Naive thymus-derived CD8-positive, alpha-beta T cell (primary cell): ENCODE measurements around the gene ST8SIA2. TPM values are rescaled to one million over a fixed set of nuclear protein-coding genes. Genes with fewer than 3 reads are reported as not detected.

Experiments used
- ATAC-seq, 2 donors: fragments of 150-1000 bp; cut with Tn5 transposase in 1 of 2; sonication (Bioruptor Pico), chemical (Tn5 transposase) in 1 of 2; 1 replicate in 1 of 2; 2 replicates in 1 of 2; pipeline ENCODE4 v1.10.0; 2021; ENCODE audit warnings: mild to moderate bottlenecking in 2 of 2, moderate library complexity in 2 of 2
- POLR2A ChIA-PET: fragments of 350-600 bp; sonication (Branson Sonifier 250); formaldehyde crosslinking; loops from one replicate; lab custom pipeline; 2021; ENCODE audit warnings: antibody characterized with exemption; lab: Charles Lee
- DNase-seq, 10 donors: peaks; one replicate each; pipeline versions ENCODE4 v3.0.0 to v3.0.0-alpha.2; 2020 to 2022
- H3K27ac Mint-ChIP-seq, 10 donors: one replicate each; pipeline ENCODE4 v1.8.0; 2020 to 2022; ENCODE audit warnings: mild to moderate bottlenecking in 10 of 10, mixed read lengths in 10 of 10, moderate library complexity in 4 of 10, inconsistent platforms in 1 of 10
- H3K27me3 Mint-ChIP-seq, 5 donors: one replicate each; pipeline ENCODE4 v1.8.0; 2021 to 2022; ENCODE audit warnings: mixed read lengths in 5 of 5
- H3K36me3 Mint-ChIP-seq, 3 donors: one replicate each; pipeline ENCODE4 v1.8.0; 2020 to 2022; ENCODE audit warnings: mixed read lengths in 3 of 3, mild to moderate bottlenecking in 2 of 3, inconsistent platforms in 1 of 3
- H3K4me1 Mint-ChIP-seq, 4 donors: one replicate each; pipeline ENCODE4 v1.8.0; 2021 to 2022; ENCODE audit warnings: mixed read lengths in 4 of 4
- H3K4me3 Mint-ChIP-seq, 10 donors: one replicate each; pipeline ENCODE4 v1.8.0; 2020 to 2022; ENCODE audit warnings: mild to moderate bottlenecking in 10 of 10, mixed read lengths in 10 of 10, moderate library complexity in 6 of 10, inconsistent platforms in 1 of 10
- H3K9me3 Mint-ChIP-seq, 9 donors: one replicate each; pipeline ENCODE4 v1.8.0; 2020 to 2022; ENCODE audit warnings: mixed read lengths in 9 of 9, mild to moderate bottlenecking in 3 of 9, inconsistent platforms in 1 of 9, moderate library complexity in 1 of 9
- polyA plus RNA-seq, 3 donors: library from polyadenylated mRNA; unstranded; fragments of 300-500 nt; fragmentation: Illumina TruSeq; gene quantifications; one replicate each; pipeline ENCODE4 v1.2.3, GENCODE V29; 2021
- total RNA-seq, 8 experiments: library from RNA in 2 of 8; stranded (reverse) in 2 of 8; gene quantifications; one replicate each; pipeline ENCODE4 v1.2.3 and lab custom pipeline; 2021 to 2026

Gene ST8SIA2
- total and polyA plus RNA-seq, 5 experiments from 2014 or later = not detected

DNA sequence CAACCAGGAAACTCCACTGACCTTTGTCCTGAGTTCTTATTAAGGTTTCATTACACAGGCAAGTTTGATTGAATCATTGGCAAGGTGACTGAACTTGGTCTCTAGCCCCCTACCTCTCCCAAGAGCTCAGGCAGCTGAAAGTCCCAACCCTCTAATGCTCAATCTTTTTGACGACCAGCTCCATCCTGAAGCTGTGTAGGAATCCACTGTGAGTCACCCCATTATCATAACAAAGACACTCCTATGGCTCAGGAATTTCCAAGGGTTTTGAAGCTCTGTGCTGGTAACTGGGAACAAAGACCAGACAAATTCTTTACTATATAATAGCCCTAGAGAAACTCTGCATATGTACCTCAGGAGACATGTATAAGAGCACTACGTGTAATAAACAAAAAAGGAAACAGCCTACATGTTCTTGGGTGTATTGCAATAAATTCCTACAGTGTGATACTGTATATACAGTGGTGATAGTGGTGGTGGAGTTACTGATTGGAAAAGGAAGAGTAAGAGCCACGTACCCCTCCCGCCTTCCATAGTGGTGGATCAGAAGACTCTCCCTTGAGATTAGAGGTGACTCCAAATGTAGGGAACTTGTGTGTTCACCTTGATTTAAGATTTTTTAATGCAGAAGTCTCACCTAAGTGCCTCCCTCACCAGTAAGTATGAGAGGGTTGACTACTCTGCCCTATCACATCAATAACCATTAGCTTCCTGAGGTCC lies 116.6 kb downstream of the ST8SIA2 start:
- H3K9me3 Mint-ChIP-seq = peaks cover 0 to 15% (median 9%) of the 10 kb centered on the region in 9 donors
- POLR2A ChIA-PET = no interaction called here
- H3K27ac Mint-ChIP-seq = no peak overlapping the region
- DNase-seq (no peak), ATAC-seq (no peak)
- H3K4me3 Mint-ChIP-seq = no peak overlapping the region
- peaks cover 0 to 8% (median 2%) of the 10 kb centered on the region in 4 donors for H3K4me1 Mint-ChIP-seq
- peaks cover 0 to 7% (median 0%) of the 10 kb centered on the region in 3 donors for H3K36me3 Mint-ChIP-seq
- peaks cover 0 to 17% (median 1%) of the 10 kb centered on the region in 5 donors for H3K27me3 Mint-ChIP-seq
